Muscle layer of colon (tissue), 2 donors: ENCODE results near the gene RPS26.
"Not testable (repeated sequence)": the region's sequence is repeated elsewhere in the genome, so short reads cannot be mapped to it uniquely, and the experiment has no call there.

Source experiments
- H3K27ac ChIP-seq: one replicate; pipeline ENCODE4 v1.7.0; 2013; ENCODE audit warnings: low read depth, mild to moderate bottlenecking, low read length, moderate library complexity
- H3K27me3 ChIP-seq, 2 donors: one replicate each; pipeline ENCODE4 v1.7.0; 2013; ENCODE audit warnings: low read length in 2 of 2, mild to moderate bottlenecking in 2 of 2; ENCODE audit not compliant: insufficient read depth in 2 of 2, control insufficient read depth in 1 of 2
- H3K36me3 ChIP-seq: one replicate; pipeline ENCODE4 v1.7.0; 2013; ENCODE audit warnings: mild to moderate bottlenecking, low read length; ENCODE audit not compliant: insufficient read depth
- H3K4me1 ChIP-seq: one replicate; pipeline ENCODE4 v1.7.0; 2013; ENCODE audit warnings: mild to moderate bottlenecking, low read length; ENCODE audit not compliant: insufficient read depth
- H3K4me3 ChIP-seq, 2 donors: one replicate each; pipeline ENCODE4 v1.7.0; 2013; ENCODE audit warnings: low read length in 2 of 2, low read depth in 1 of 2, mild to moderate bottlenecking in 1 of 2, moderate library complexity in 1 of 2
- H3K9ac ChIP-seq: one replicate; pipeline ENCODE4 v1.7.0; 2013; ENCODE audit warnings: low read length
- H3K9me3 ChIP-seq: one replicate; pipeline ENCODE4 v1.7.0; 2013; ENCODE audit warnings: mild to moderate bottlenecking, low read length
- donor health status: abdominal sarcoma.
- donor health status: Adenocarcinoma of cecum.

The RPS26 gene

DNA sequence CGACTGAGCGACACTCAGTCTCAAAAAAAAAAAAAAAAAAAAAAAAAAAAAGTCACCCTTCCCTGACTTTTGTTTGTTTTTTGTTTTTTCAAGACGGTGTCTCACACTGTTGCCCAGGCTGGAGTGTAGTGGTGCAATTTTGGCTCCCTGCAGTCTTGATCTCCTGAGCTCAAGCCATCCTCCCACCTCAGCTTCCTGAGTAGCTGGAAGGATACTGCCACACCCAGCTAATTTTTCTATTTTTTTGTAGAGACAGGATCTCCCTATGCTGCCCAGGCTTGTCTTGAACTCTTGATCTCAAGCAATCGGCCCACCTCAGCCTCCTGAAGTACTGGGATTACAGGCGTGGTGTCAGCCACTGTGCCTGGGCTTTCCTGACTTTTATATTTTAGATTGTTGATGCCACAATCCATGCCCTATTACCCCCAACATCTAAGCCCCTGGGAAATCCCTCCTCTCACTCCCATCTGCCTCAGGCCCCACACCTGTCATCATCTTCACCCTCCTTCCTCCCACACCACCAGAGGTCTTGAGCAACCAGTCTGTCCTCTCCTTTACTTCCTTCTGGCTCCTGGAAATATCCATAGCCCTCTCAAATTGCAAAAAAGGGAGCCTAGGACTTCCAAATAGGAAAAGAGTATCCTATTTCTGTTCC is 13.1 kb upstream of the RPS26 start:
- Histone ChIP-seq H3K27me3 (no peaks in the 10 kb centered on the region), H3K27ac (no peak overlapping the region), H3K9me3 (no peaks in the 10 kb centered on the region), H3K36me3 (peaks cover 55% of the 10 kb centered on the region), H3K9ac (no peak overlapping the region), H3K4me1 (no peaks in the 10 kb centered on the region), H3K4me3 (no peak overlapping the region)

DNA sequence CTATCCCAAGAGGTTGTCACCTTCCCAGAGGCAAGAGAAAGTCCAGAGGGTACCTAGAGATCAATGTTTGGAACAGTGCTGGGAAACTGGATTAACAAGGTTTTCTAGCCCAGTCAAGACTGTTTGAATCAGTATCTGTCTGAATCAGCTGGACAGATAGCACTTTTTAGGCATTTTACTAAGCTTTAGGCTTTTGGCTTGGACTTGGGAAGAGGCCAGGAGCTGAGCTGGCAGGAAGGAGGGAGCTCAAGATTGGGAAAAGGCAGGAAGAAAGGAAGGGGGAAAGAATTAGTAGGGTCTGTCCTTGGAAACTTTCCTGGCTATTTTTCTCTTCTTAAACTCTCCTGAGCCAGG is 12.6 kb upstream of the RPS26 start:
- H3K4me3 ChIP-seq: no peak overlapping the region
- no peak overlapping the region for H3K9ac ChIP-seq

DNA sequence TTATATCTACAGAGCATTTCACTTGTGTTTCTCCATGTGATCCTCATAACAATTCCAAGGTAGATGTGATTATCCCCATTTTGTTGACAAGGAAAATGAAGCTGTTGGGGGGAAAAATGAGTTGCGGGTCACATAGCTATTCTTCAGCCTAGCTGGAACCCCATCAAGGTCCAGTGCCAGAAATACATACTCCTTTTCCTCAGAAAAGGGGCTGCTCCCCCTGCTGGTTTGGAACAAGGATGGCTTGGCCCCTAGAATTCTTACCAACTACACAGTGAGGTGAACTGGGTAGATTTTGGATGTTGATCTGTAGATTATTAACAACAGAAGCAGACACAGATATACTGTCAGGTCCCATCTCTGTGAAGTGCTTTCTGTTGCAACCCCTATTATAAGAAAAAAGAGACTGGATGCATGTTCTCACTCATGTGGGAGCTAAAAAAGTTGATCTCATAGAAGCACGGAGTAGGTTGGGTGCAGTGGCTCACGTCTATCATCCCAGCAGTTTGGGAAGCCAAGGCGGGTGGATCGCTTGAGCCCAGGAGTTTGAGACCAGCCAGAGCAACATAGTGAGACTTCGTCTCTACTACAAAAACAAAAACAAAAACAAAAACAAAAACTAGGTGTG is 11.9 kb upstream of the RPS26 start:
- peaks cover 55% of the 10 kb centered on the region for H3K36me3 ChIP-seq
- no peaks in the 10 kb centered on the region for H3K27me3 ChIP-seq
- no peak overlapping the region for H3K4me3 ChIP-seq
- no peaks in the 10 kb centered on the region for H3K4me1 ChIP-seq
- no peak overlapping the region for H3K9ac ChIP-seq
- no peaks in the 10 kb centered on the region for H3K9me3 ChIP-seq
- H3K27ac ChIP-seq: no peak overlapping the region

More for the DNA sequence above, 12.6 kb upstream of the RPS26 start:
- Histone ChIP-seq H3K36me3 (peaks cover 55% of the 10 kb centered on the region), H3K4me1 (no peaks in the 10 kb centered on the region), H3K27ac (no peak overlapping the region), H3K9me3 (no peaks in the 10 kb centered on the region), H3K27me3 (no peaks in the 10 kb centered on the region)

DNA sequence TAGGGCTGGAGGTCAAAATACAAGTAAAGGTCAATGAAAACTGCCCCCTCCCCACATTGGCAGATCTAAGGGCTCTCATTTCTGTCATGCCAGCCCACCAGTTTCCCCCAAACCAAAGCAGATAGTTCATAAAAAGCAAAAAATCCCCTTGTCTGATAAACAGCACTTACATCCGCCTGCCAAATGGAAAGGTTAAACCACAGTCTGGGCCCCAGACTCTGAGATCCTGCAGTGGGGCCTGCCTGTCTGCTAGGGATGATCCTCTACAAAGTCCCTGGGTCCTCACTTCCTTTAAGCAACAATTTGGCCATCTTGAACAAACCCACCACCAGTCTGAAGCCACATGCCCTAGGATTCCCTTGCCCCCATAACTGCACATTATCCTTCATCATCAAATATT is 9.7 kb upstream of the RPS26 start:
- Histone ChIP-seq H3K36me3 (peaks cover 59% of the 10 kb centered on the region), H3K9me3 (no peaks in the 10 kb centered on the region), H3K27me3 (no peaks in the 10 kb centered on the region), H3K4me1 (no peaks in the 10 kb centered on the region), H3K4me3 (no peak overlapping the region), H3K27ac (no peak overlapping the region), H3K9ac (no peak overlapping the region)

DNA sequence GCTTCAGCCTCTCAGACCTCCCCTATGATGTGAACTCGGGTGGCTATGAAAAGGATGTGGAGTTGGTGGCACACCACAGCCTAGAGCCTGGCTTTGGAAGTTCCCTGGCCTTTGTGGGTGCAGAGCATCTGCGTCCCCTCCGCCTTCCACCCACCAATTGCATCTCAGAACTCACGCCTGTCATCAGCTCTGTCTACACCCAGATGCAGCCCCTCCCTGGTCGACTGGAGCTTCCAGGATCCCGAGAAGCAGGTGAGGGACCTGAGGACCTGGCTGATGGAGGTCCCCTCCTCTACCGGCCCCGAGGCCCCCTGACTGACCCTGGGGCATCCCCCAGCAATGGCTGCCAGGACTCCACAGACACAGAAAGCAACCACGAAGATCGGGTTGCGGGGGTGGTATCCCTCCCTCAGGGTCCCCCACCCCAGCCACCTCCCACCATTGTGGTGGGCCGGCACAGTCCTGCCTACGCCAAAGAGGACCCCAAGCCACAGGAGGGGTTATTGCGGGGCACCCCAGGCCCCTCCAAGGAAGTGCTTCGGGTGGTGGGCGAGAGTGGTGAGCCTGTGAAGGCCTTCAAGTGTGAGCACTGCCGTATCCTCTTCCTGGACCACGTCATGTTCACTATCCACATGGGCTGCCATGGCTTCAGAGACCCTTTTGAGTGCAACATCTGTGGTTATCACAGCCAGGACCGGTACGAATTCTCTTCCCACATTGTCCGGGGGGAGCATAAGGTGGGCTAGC is 7.0 kb upstream of the RPS26 start:
- peaks cover 49% of the 10 kb centered on the region for H3K36me3 ChIP-seq
- no peak overlapping the region for H3K9ac ChIP-seq
- no peak overlapping the region for H3K27ac ChIP-seq
- H3K9me3 ChIP-seq: no peaks in the 10 kb centered on the region
- H3K27me3 ChIP-seq: no peaks in the 10 kb centered on the region
- no peak overlapping the region for H3K4me3 ChIP-seq
- no peaks in the 10 kb centered on the region for H3K4me1 ChIP-seq

DNA sequence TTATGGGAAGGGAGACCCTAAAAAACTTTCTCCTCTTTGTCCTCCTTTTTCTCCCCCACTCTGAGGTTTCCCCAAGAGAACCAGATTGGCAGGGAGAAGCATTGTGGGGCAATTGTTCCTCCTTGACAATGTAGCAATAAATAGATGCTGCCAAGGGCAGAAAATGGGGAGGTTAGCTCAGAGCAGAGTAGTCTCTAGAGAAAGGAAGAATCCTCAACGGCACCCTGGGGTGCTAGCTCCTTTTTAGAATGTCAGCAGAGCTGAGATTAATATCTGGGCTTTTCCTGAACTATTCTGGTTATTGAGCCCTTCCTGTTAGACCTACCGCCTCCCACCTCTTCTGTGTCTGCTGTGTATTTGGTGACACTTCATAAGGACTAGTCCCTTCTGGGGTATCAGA is 4.6 kb upstream of the RPS26 start:
- H3K4me1 ChIP-seq: peaks cover 6% of the 10 kb centered on the region
- H3K4me3 ChIP-seq: no peak overlapping the region
- no peak overlapping the region for H3K27ac ChIP-seq
- no peaks in the 10 kb centered on the region for H3K27me3 ChIP-seq
- no peaks in the 10 kb centered on the region for H3K9me3 ChIP-seq
- H3K36me3 ChIP-seq: peaks cover 41% of the 10 kb centered on the region
- H3K9ac ChIP-seq: no peak overlapping the region

DNA sequence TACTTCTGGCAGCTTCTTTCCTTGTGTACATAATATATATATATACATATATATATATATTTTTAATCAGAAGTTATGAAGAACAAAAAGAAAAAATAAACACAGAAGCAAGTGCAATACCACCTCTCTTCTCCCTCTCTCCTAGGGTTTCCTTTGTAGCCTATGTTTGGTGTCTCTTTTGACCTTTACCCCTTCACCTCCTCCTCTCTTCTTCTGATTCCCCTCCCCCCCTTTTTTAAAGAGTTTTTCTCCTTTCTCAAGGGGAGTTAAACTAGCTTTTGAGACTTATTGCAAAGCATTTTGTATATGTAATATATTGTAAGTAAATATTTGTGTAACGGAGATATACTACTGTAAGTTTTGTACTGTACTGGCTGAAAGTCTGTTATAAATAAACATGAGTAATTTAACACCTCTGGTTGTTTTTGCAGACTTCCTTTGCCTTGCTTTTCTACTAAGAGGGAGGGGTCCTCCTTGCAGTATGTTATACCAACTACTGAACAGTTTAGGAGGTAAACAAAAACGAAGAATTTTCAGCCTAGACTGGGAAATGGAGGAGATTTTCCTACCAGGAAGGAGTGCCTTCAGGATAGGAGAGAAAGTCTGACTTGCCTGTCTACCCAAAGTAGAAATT is 3.6 kb upstream of the RPS26 start:
- Histone ChIP-seq H3K27me3 (no peaks in the 10 kb centered on the region), H3K4me3 (no peak overlapping the region), H3K36me3 (peaks cover 35% of the 10 kb centered on the region), H3K9ac (no peak overlapping the region), H3K27ac (no peak overlapping the region), H3K4me1 (peaks cover 12% of the 10 kb centered on the region), H3K9me3 (no peaks in the 10 kb centered on the region)

DNA sequence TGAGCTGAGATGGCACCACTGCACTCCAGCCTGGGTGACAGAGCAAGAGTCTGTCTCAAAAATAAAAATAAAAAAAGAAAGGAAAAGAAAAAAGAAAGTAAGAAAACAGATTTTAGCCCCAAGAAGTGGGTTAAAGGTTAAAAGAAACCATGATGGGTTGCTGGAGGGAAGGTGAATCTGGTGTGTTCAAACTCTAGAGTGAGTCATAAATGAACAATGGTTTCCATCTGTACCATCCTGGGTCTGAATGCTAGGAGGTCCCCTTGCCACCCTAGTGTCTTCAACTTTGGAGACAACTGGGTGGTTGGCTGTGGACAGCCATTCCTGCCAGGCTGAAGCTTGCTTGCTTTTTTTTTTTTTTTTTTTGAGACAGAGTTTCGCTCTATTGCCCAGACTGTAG is 1.6 kb upstream of the RPS26 start:
- peaks cover 16% of the 10 kb centered on the region for H3K4me1 ChIP-seq
- no peaks in the 10 kb centered on the region for H3K9me3 ChIP-seq
- no peaks in the 10 kb centered on the region for H3K27me3 ChIP-seq
- no peak overlapping the region for H3K4me3 ChIP-seq
- no peak overlapping the region for H3K9ac ChIP-seq
- H3K36me3 ChIP-seq: peaks cover 47% of the 10 kb centered on the region
- no peak overlapping the region for H3K27ac ChIP-seq

DNA sequence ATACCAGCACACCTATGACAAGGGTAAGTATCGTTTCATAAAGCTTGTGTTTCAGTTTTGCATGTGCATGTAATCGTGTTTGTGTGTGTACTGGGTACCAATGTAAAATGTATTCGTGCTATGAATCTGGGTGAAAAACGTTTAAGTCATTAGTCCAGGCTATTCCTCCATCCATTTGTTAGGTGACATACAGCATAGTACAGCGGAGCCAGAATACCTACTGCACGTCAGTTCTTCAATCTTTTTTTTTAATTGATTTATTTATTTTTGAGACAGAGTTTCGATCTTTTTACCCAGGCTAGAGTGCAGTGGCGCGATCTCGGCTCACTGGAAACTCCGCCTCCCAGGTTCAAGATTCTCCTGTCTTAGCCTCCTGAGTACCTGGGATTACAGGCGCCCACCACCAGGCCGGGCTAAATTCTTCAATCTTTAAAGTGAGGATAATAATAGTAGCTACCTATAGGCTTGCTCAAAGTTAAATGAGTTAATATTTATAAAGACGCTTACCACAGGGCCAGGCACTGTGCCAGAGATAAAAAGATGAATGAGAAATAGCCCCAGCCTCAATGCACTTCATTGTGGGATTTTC is 661 bp upstream of the RPS26 start:
- Histone ChIP-seq H3K27me3 (no peaks in the 10 kb centered on the region), H3K36me3 (peaks cover 45% of the 10 kb centered on the region), H3K27ac (peak overlapping the region; percentile 54), H3K9ac (peak overlapping the region; percentile 50), H3K4me3 (peak overlapping the region in 1 of 2 donors; percentile 94), H3K9me3 (no peaks in the 10 kb centered on the region), H3K4me1 (peaks cover 16% of the 10 kb centered on the region)

DNA sequence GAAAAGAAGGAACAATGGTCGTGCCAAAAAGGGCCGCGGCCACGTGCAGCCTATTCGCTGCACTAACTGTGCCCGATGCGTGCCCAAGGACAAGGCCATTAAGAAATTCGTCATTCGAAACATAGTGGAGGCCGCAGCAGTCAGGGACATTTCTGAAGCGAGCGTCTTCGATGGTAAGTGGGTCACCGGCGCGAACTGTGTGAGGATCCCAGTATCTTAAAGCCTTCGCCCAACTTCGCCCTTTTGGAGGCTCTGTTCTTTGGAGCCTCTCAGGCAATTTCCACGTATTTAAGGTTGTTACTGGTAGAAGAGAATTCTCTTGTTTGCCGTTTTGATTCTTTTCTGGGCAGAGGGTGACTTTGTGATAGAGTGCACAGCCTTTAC is 704 bp downstream of the RPS26 start:
- Histone ChIP-seq H3K4me1 (peaks cover 21% of the 10 kb centered on the region), H3K9ac (peak overlapping the region; percentile 92), H3K27ac (peak overlapping the region; percentile 99), H3K4me3 (peak overlapping the region; percentile 63 to 94), H3K36me3 (peaks cover 32% of the 10 kb centered on the region)
- H3K9me3 ChIP-seq, H3K27me3 ChIP-seq: not testable (repeated sequence)

DNA sequence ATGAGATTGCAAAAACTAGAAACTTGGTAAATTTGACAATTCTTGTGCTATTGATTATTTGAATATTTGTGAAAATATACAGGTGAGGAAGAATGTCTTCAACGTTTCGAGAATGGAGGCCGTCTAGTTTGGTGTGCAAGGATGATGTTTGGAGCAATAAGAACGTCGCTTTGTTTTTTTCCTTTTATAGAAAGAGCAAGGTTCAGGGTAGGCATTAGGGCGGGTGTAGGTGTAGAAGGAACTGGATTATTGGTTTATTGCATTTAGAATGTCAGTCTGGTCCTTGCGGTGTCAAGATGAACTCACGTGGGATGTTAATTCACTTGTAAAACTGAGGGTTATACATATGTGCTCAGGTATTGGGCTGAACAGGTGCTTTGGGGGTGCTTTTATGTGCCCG is 1.1 kb downstream of the RPS26 start:
- Histone ChIP-seq H3K4me1 (peaks cover 21% of the 10 kb centered on the region), H3K4me3 (peak overlapping the region; percentile 63 to 94), H3K36me3 (peaks cover 29% of the 10 kb centered on the region), H3K9ac (peak overlapping the region; percentile 92), H3K9me3 (no peaks in the 10 kb centered on the region), H3K27ac (peak overlapping the region; percentile 99), H3K27me3 (no peaks in the 10 kb centered on the region)
